Nephron (organoid): ENCODE results near the gene HNRNPC.

Source experiments
- H3K27ac Mint-ChIP-seq, 3 experiments: 2 replicates each; pipeline ENCODE4 v1.8.0; 2020; ENCODE audit warnings: mixed read lengths in 3 of 3, mild to moderate bottlenecking in 2 of 3, moderate library complexity in 1 of 3
- H3K27me3 Mint-ChIP-seq: 2 replicates; pipeline ENCODE4 v1.8.0; 2021; ENCODE audit warnings: low read depth, mild to moderate bottlenecking, moderate library complexity, mixed read lengths
- H3K36me3 Mint-ChIP-seq: 2 replicates; pipeline ENCODE4 v1.8.0; 2020; ENCODE audit warnings: low read depth, mixed read lengths
- H3K4me1 Mint-ChIP-seq: 2 replicates; pipeline ENCODE4 v1.8.0; 2020; ENCODE audit warnings: mixed read lengths
- H3K4me3 Mint-ChIP-seq, 3 experiments: 2 replicates each; pipeline ENCODE4 v1.8.0; 2020; ENCODE audit warnings: mild to moderate bottlenecking in 3 of 3, mixed read lengths in 3 of 3, moderate library complexity in 2 of 3
- H3K9me3 Mint-ChIP-seq: 2 replicates; pipeline ENCODE4 v1.8.0; 2020; ENCODE audit warnings: mixed read lengths
- CTCF ChIP-seq, 3 experiments: fragments of 200-600 bp; sonication (generic); IDR thresholded peaks; one replicate each; pipeline ENCODE4 v1.5.0; 2021; ENCODE audit warnings: antibody characterized with exemption in 3 of 3; ENCODE audit not compliant: unreplicated experiment in 3 of 3

HNRNPC gene

GRCh38 chr14:21267431-21267845 is 1.8 kb downstream of the HNRNPC start:
- H3K4me1 Mint-ChIP-seq: peaks cover 39% of the 10 kb centered on the region
- peaks cover 59% of the 10 kb centered on the region for H3K36me3 Mint-ChIP-seq
- H3K4me3 Mint-ChIP-seq: peak overlapping the region; percentile 91 to 99 (median 92)
- H3K9me3 Mint-ChIP-seq: no peaks in the 10 kb centered on the region
- no peak for TF ChIP-seq CTCF (IDR thresholded peaks at IDR 0.05; ENCODE audit: unreplicated experiment in 3 of 3)
- no peaks in the 10 kb centered on the region for H3K27me3 Mint-ChIP-seq
- peak overlapping the region; percentile 97 to 100 (median 98) for H3K27ac Mint-ChIP-seq

GRCh38 chr14:21264025-21264801 is 5.0 kb downstream of the HNRNPC start:
- H3K4me3 Mint-ChIP-seq: peak overlapping the region; percentile 9 to 78 (median 43)
- H3K9me3 Mint-ChIP-seq: no peaks in the 10 kb centered on the region
- TF ChIP-seq CTCF (IDR thresholded peaks at IDR 0.05; ENCODE audit: unreplicated experiment in 3 of 3): no peak
- H3K27me3 Mint-ChIP-seq: no peaks in the 10 kb centered on the region
- H3K27ac Mint-ChIP-seq: peak overlapping the region in 1 of 3 experiments; percentile 12
- peaks cover 58% of the 10 kb centered on the region for H3K4me1 Mint-ChIP-seq
- H3K36me3 Mint-ChIP-seq: peaks cover 78% of the 10 kb centered on the region

GRCh38 chr14:21263284-21264024 is 5.8 kb downstream of the HNRNPC start:
- H3K4me3 Mint-ChIP-seq: peak overlapping the region; percentile 56 to 75 (median 61)
- H3K36me3 Mint-ChIP-seq: peaks cover 83% of the 10 kb centered on the region
- no peaks in the 10 kb centered on the region for H3K27me3 Mint-ChIP-seq
- peak overlapping the region in 2 of 3 experiments; percentile 26 to 33 for H3K27ac Mint-ChIP-seq
- H3K9me3 Mint-ChIP-seq: no peaks in the 10 kb centered on the region
- peaks cover 65% of the 10 kb centered on the region for H3K4me1 Mint-ChIP-seq
- no peak for TF ChIP-seq CTCF (IDR thresholded peaks at IDR 0.05; ENCODE audit: unreplicated experiment in 3 of 3)

GRCh38 chr14:21262410-21262809 is 6.8 kb downstream of the HNRNPC start:
- H3K4me1 Mint-ChIP-seq: peaks cover 68% of the 10 kb centered on the region

GRCh38 chr14:21261824-21262223 is 7.4 kb downstream of the HNRNPC start:
- no peaks in the 10 kb centered on the region for H3K27me3 Mint-ChIP-seq
- no peak overlapping the region for H3K27ac Mint-ChIP-seq
- no peak overlapping the region for H3K4me3 Mint-ChIP-seq
- no peak for TF ChIP-seq CTCF (IDR thresholded peaks at IDR 0.05; ENCODE audit: unreplicated experiment in 3 of 3)
- H3K9me3 Mint-ChIP-seq: no peaks in the 10 kb centered on the region
- peaks cover 82% of the 10 kb centered on the region for H3K36me3 Mint-ChIP-seq
- H3K4me1 Mint-ChIP-seq: peaks cover 69% of the 10 kb centered on the region

More at GRCh38 chr14:21262410-21262809, 6.8 kb downstream of the HNRNPC start:
- H3K27me3 Mint-ChIP-seq: no peaks in the 10 kb centered on the region
- H3K9me3 Mint-ChIP-seq: no peaks in the 10 kb centered on the region
- no peak for TF ChIP-seq CTCF (IDR thresholded peaks at IDR 0.05; ENCODE audit: unreplicated experiment in 3 of 3)
- peaks cover 80% of the 10 kb centered on the region for H3K36me3 Mint-ChIP-seq
- peak overlapping the region in 1 of 3 experiments; percentile 57 for H3K27ac Mint-ChIP-seq
- H3K4me3 Mint-ChIP-seq: peak overlapping the region; percentile 22 to 59 (median 34)
